SK-N-SH treated with all-trans-retinoic acid at 6 μM for 48 hours (cell line): ENCODE measurements around the gene FAF1.

Experiments used
- ATAC-seq: fragments of 200-7000 bp; cut with Tn5 transposase; 3 replicates; pipeline ENCODE4 v1.9.1; 2020; ENCODE audit warnings: mild to moderate bottlenecking, moderate library complexity
- CSDC2 ChIP-seq: fragments of 250-450 bp; sonication (Bioruptor Pico); IDR thresholded peaks from 2 replicates; pipeline ENCODE4 v1.5.0; 2020; ENCODE audit warnings: mild to moderate bottlenecking, moderate library complexity
- CSRNP3 ChIP-seq: fragments of 250-450 bp; sonication (Bioruptor Pico); IDR thresholded peaks from 2 replicates; pipeline ENCODE4 v1.5.1; 2021; ENCODE audit warnings: mild to moderate bottlenecking, moderate library complexity
- ISL1 ChIP-seq: fragments of 250-450 bp; sonication (Bioruptor Pico); IDR thresholded peaks from 2 replicates; pipeline ENCODE4 v2.1.2; 2022; ENCODE audit warnings: mild to moderate bottlenecking, moderate library complexity
- OSR1 ChIP-seq: fragments of 250-450 bp; sonication (Bioruptor Pico); IDR thresholded peaks from 2 replicates; pipeline ENCODE4 v1.8.0; 2022; ENCODE audit warnings: moderate library complexity, mild to moderate bottlenecking, inconsistent platforms
- SNAI2 ChIP-seq: fragments of 250-450 bp; sonication (Bioruptor Pico); IDR thresholded peaks from 2 replicates; pipeline ENCODE4 v1.5.0; 2020; ENCODE audit warnings: mild to moderate bottlenecking, moderate library complexity
- TOX ChIP-seq: fragments of 250-450 bp; sonication (Bioruptor Pico); IDR thresholded peaks from 2 replicates; pipeline ENCODE4 v1.8.0; 2021; ENCODE audit warnings: mild to moderate bottlenecking, moderate library complexity, borderline replicate concordance
- TSHZ2 ChIP-seq: fragments of 250-450 bp; sonication (Bioruptor Pico); IDR thresholded peaks from 2 replicates; pipeline ENCODE4 v1.5.0; 2020; ENCODE audit warnings: mild to moderate bottlenecking, moderate library complexity
- ZC3H10 ChIP-seq: fragments of 250-450 bp; sonication (Bioruptor Pico); IDR thresholded peaks from 2 replicates; pipeline ENCODE4 v1.5.1; 2021; ENCODE audit warnings: mild to moderate bottlenecking, moderate library complexity
- ZNF565 ChIP-seq: fragments of 450-650 bp; formaldehyde crosslinking; conservative IDR thresholded peaks from 2 replicates; pipeline ENCODE4 v1.5.0; 2020; ENCODE audit warnings: low read depth, mild to moderate bottlenecking, moderate library complexity
- ZNF70 ChIP-seq: fragments of 450-650 bp; formaldehyde crosslinking; IDR thresholded peaks from 2 replicates; pipeline ENCODE4 v1.5.0; 2020; ENCODE audit warnings: mild to moderate bottlenecking, moderate library complexity
- TF ChIP-seq, protein P1 (sequence below): fragments of 250-450 bp; sonication (Bioruptor Pico); IDR thresholded peaks from 2 replicates; pipeline ENCODE4 v1.8.0; 2020; ENCODE audit warnings: mild to moderate bottlenecking, moderate library complexity, borderline replicate concordance
- TF ChIP-seq, protein P2 (sequence below): fragments of 250-450 bp; sonication (Bioruptor Pico); IDR thresholded peaks from 2 replicates; pipeline ENCODE4 v1.5.1; 2020; ENCODE audit warnings: low read depth, mild to moderate bottlenecking, moderate library complexity
- TF ChIP-seq, protein P3 (sequence below): fragments of 250-450 bp; sonication (Bioruptor Pico); IDR thresholded peaks from 2 replicates; pipeline ENCODE4 v1.8.0; 2021; ENCODE audit warnings: low read depth, mild to moderate bottlenecking, moderate library complexity, borderline replicate concordance

Gene FAF1

DNA sequence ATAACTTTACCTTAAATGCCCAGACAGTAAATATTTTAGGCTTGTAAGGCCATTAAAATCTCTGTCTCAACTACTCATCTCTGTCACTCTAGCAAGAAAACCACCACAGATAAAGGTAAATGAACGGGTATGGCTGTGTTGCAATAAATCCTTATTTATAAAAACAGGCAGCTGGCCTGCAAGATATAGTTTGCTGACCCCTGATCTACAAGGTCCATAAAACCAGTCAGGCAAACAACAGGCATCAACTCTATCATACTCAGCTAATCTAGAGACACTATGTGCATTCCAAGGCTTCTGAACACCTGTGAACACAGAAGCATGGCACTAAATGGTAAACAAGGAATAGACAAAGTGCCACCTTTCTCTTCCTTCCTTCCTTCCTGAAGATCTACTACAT is 9.7 kb downstream of the FAF1 start:
- no peak for TF ChIP-seq ZNF70 (CRISPR knock-in tag)
- no peak for TF ChIP-seq TOX (CRISPR knock-in tag)
- TF ChIP-seq ISL1 (CRISPR knock-in tag), result no peak
- no peak for TF ChIP-seq ZC3H10 (CRISPR knock-in tag)
- no peak for TF ChIP-seq ZNF565 (CRISPR knock-in tag)
- TF ChIP-seq CSRNP3 (CRISPR knock-in tag), result no peak
- TF ChIP-seq, protein P1, sequence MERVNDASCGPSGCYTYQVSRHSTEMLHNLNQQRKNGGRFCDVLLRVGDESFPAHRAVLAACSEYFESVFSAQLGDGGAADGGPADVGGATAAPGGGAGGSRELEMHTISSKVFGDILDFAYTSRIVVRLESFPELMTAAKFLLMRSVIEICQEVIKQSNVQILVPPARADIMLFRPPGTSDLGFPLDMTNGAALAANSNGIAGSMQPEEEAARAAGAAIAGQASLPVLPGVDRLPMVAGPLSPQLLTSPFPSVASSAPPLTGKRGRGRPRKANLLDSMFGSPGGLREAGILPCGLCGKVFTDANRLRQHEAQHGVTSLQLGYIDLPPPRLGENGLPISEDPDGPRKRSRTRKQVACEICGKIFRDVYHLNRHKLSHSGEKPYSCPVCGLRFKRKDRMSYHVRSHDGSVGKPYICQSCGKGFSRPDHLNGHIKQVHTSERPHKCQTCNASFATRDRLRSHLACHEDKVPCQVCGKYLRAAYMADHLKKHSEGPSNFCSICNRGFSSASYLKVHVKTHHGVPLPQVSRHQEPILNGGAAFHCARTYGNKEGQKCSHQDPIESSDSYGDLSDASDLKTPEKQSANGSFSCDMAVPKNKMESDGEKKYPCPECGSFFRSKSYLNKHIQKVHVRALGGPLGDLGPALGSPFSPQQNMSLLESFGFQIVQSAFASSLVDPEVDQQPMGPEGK (CRISPR knock-in tag), result no peak
- no peak for ATAC-seq

DNA sequence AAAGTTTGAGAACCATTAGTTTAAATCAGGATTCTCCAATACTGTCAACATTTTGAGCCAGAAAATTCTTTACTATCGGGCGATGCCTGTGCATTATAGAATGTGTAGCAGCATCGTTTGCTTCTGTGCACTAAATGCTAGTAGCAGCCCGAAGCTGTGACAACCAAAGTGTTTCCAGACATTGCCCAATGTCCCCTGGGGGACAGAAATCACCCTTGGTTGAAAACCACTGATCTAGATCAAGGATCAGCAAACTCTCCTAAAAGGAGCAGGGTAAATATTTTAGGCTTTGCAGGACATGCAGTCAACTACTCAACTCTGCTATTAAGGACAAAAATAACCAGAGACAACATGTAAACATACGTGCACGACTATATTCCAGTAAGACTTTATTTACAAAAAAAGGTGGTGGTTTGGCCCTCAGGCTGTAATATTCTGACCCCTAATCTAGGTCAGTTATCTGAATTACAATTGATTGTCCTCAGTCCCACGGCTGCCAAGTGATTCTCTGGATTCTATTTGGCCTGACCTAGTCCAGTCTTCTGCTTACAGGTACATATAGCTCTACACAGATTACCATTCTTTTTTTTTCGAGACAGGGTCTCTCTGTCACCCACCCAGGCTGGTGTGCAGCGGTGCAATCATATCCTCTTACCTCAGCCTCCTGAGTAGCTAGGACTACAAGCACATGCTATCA is 10.6 kb downstream of the FAF1 start:
- TF ChIP-seq, protein P1 (CRISPR knock-in tag), result no peak
- TF ChIP-seq SNAI2 (CRISPR knock-in tag), result no peak
- TF ChIP-seq TSHZ2, result no peak
- TF ChIP-seq, protein P2, sequence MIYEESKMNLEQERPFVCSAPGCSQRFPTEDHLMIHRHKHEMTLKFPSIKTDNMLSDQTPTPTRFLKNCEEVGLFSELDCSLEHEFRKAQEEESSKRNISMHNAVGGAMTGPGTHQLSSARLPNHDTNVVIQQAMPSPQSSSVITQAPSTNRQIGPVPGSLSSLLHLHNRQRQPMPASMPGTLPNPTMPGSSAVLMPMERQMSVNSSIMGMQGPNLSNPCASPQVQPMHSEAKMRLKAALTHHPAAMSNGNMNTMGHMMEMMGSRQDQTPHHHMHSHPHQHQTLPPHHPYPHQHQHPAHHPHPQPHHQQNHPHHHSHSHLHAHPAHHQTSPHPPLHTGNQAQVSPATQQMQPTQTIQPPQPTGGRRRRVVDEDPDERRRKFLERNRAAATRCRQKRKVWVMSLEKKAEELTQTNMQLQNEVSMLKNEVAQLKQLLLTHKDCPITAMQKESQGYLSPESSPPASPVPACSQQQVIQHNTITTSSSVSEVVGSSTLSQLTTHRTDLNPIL, result no peak
- no peak for ATAC-seq

DNA sequence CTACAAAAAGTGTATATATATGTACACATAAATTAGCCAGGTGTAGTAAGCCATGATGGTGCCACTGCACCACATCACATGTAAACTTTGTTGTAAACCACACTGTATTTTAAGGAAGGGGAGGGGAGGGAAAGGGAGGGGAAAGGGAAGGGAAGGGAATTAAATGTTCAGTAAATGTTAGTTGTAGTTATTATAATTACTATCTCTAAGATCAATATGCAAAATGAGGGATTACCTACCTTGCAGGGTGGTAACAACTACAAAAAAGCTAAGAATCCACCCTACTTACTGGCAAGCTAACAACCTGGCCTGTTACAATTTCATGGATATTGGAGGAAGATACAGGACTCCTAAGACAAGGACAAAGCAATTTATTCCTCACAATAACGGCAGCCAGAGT is 17.7 kb downstream of the FAF1 start:
- no peak for ATAC-seq
- TF ChIP-seq CSDC2 (no peak), ISL1 (CRISPR knock-in tag) (no peak), ZC3H10 (CRISPR knock-in tag) (no peak), OSR1 (CRISPR knock-in tag) (no peak), TOX (CRISPR knock-in tag) (no peak)
- TF ChIP-seq, protein P1 (CRISPR knock-in tag), result no peak
- TF ChIP-seq, protein P3, sequence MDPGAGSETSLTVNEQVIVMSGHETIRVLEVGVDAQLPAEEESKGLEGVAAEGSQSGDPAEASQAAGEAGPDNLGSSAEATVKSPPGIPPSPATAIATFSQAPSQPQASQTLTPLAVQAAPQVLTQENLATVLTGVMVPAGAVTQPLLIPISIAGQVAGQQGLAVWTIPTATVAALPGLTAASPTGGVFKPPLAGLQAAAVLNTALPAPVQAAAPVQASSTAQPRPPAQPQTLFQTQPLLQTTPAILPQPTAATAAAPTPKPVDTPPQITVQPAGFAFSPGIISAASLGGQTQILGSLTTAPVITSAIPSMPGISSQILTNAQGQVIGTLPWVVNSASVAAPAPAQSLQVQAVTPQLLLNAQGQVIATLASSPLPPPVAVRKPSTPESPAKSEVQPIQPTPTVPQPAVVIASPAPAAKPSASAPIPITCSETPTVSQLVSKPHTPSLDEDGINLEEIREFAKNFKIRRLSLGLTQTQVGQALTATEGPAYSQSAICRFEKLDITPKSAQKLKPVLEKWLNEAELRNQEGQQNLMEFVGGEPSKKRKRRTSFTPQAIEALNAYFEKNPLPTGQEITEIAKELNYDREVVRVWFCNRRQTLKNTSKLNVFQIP (CRISPR knock-in tag), result no peak
